22Rv1 (cell line): Measurements from ENCODE around the gene ALDH16A1.

Source experiments
- H3K27ac ChIP-seq: fragments of 450-650 bp; 2 replicates; pipeline ENCODE4 v1.5.1; 2017
- CTCF ChIP-seq: fragments of 450-650 bp; IDR thresholded peaks from 2 replicates; pipeline ENCODE4 v1.5.1; 2017; ENCODE audit warnings: mild to moderate bottlenecking
- ZFX ChIP-seq: fragments of 450-650 bp; IDR thresholded peaks from 2 replicates; pipeline ENCODE4 v1.6.1; 2017; ENCODE audit warnings: antibody characterized with exemption, borderline replicate concordance

ALDH16A1 gene

GRCh38 chr19:49425178-49425577 lies 27.8 kb upstream of the ALDH16A1 start, which contains the start of gene GFY:
TSS of gene GFY (plus strand) at chr19:49425388. CDS start at chr19:49426431, 1,043 bp downstream.
- H3K27ac ChIP-seq, result peak within 1 kb of the TSS; percentile 85
- no peak for TF ChIP-seq CTCF
- TF ChIP-seq ZFX, result no peak

- TF ChIP-seq CTCF (no peak), ZFX (no peak)
- H3K27ac ChIP-seq, result peak overlapping the region; percentile 85
Measured at GRCh38 chr19:49425922-49426592, 27.0 kb upstream of the ALDH16A1 start.

- H3K27ac ChIP-seq, result peak overlapping the region; percentile 85
- TF ChIP-seq ZFX, result no peak
- TF ChIP-seq CTCF, result no peak
Measured at GRCh38 chr19:49427339-49427738, 25.7 kb upstream of the ALDH16A1 start.

- TF ChIP-seq CTCF (no peak), ZFX (no peak)
- H3K27ac ChIP-seq, result peak overlapping the region; percentile 85
Measured at GRCh38 chr19:49427855-49428546, 25.0 kb upstream of the ALDH16A1 start.

- H3K27ac ChIP-seq, result peak overlapping the region; percentile 85
- no peak for TF ChIP-seq ZFX
- no peak for TF ChIP-seq CTCF
Measured at GRCh38 chr19:49428547-49429451, 24.2 kb upstream of the ALDH16A1 start.

- TF ChIP-seq CTCF, result no peak
- no peak for TF ChIP-seq ZFX
- peak overlapping the region; percentile 33 for H3K27ac ChIP-seq
Measured at GRCh38 chr19:49430172-49430677, 22.8 kb upstream of the ALDH16A1 start.
